H9 (cell line): ENCODE data around the gene HFE. TPM values are rescaled to one million over a fixed set of nuclear protein-coding genes. Genes with fewer than 3 reads are reported as not detected.

Experiments
- DNase-seq: peaks from one replicate; pipeline ENCODE4 v3.0.0-alpha.2; 2017
- H2AFZ ChIP-seq: one replicate; pipeline ENCODE4 v1.6.1; 2013; ENCODE audit warnings: mild to moderate bottlenecking, low read length, control low read depth, moderate library complexity
- H2AK5ac ChIP-seq: 2 replicates; pipeline ENCODE4 v1.6.1; 2013; ENCODE audit warnings: low read length, control low read depth, mixed read lengths; ENCODE audit not compliant: insufficient read length
- H2BK120ac ChIP-seq: one replicate; pipeline ENCODE4 v1.6.1; 2013; ENCODE audit warnings: low read depth, mild to moderate bottlenecking, low read length, control low read depth, inconsistent platforms; ENCODE audit not compliant: poor library complexity, severe bottlenecking
- H2BK12ac ChIP-seq: 2 replicates; pipeline ENCODE4 v1.6.1; 2013; ENCODE audit warnings: low read length, control low read depth, mixed read lengths, low read depth; ENCODE audit not compliant: insufficient read length
- H2BK15ac ChIP-seq: 2 replicates; pipeline ENCODE4 v1.6.1; 2013; ENCODE audit warnings: low read depth, low read length, control low read depth
- H2BK20ac ChIP-seq: one replicate; pipeline ENCODE4 v1.6.1; 2013; ENCODE audit warnings: low read depth, mild to moderate bottlenecking, low read length, control low read depth, inconsistent platforms; ENCODE audit not compliant: poor library complexity, severe bottlenecking
- H2BK5ac ChIP-seq: 2 replicates; pipeline ENCODE4 v1.6.1; 2013; ENCODE audit warnings: low read length, control low read depth, mixed read lengths; ENCODE audit not compliant: insufficient read length
- H3K14ac ChIP-seq: 2 replicates; pipeline ENCODE4 v1.6.1; 2013; ENCODE audit warnings: low read length, control low read depth; ENCODE audit not compliant: insufficient read depth
- H3K18ac ChIP-seq: 2 replicates; pipeline ENCODE4 v1.6.1; 2013; ENCODE audit warnings: low read depth, mild to moderate bottlenecking, mixed read lengths, low read length, control low read depth; ENCODE audit not compliant: insufficient read length
- H3K23ac ChIP-seq: 2 replicates; pipeline ENCODE4 v1.6.1; 2013; ENCODE audit warnings: low read length, control low read depth, mixed read lengths, low read depth; ENCODE audit not compliant: insufficient read length
- H3K23me2 ChIP-seq: 2 replicates; pipeline ENCODE4 v1.6.1; 2013; ENCODE audit warnings: low read depth, mild to moderate bottlenecking, mixed read lengths, low read length, control low read depth; ENCODE audit not compliant: insufficient read length, poor library complexity, severe bottlenecking
- H3K27ac ChIP-seq: 2 replicates; pipeline ENCODE4 v1.5.1; 2013; ENCODE audit warnings: low read length, control low read depth, mixed read lengths, low read depth; ENCODE audit not compliant: insufficient read length
- H3K27me3 ChIP-seq: 2 replicates; pipeline ENCODE4 v1.6.1; 2013; ENCODE audit warnings: low read length, control low read depth, inconsistent platforms; ENCODE audit not compliant: insufficient read depth
- H3K4ac ChIP-seq: 2 replicates; pipeline ENCODE4 v1.6.1; 2013; ENCODE audit warnings: low read depth, mild to moderate bottlenecking, control low read depth, inconsistent platforms, low read length, moderate library complexity
- H3K4me1 ChIP-seq: 2 replicates; pipeline ENCODE4 v1.6.1; 2013; ENCODE audit warnings: low read length, control low read depth, inconsistent platforms; ENCODE audit not compliant: insufficient read depth
- H3K4me2 ChIP-seq: 2 replicates; pipeline ENCODE4 v1.6.1; 2013; ENCODE audit warnings: low read length, control low read depth, mixed read lengths; ENCODE audit not compliant: insufficient read length, insufficient read depth
- H3K56ac ChIP-seq: 2 replicates; pipeline ENCODE4 v1.6.1; 2013; ENCODE audit warnings: low read depth, mild to moderate bottlenecking, mixed read lengths, low read length, control low read depth; ENCODE audit not compliant: insufficient read length
- H3K79me1 ChIP-seq: 2 replicates; pipeline ENCODE4 v1.6.1; 2013; ENCODE audit warnings: low read depth, mild to moderate bottlenecking, moderate library complexity, low read length, control low read depth, inconsistent platforms; ENCODE audit not compliant: insufficient read depth, poor library complexity, severe bottlenecking
- H3K79me2 ChIP-seq: 2 replicates; pipeline ENCODE4 v1.6.1; 2013; ENCODE audit warnings: low read length, control low read depth, inconsistent platforms; ENCODE audit not compliant: insufficient read depth
- H3K9ac ChIP-seq: 2 replicates; pipeline ENCODE4 v1.6.1; 2013; ENCODE audit warnings: low read length, control low read depth, mixed read lengths; ENCODE audit not compliant: insufficient read length; ENCODE audit errors: extremely low read depth
- H3K9me3 ChIP-seq: one replicate; pipeline ENCODE4 v1.6.1; 2013; ENCODE audit warnings: low read depth, low read length, inconsistent platforms; ENCODE audit not compliant: control insufficient read depth
- H3T11ph ChIP-seq: one replicate; pipeline ENCODE4 v1.6.1; 2013; ENCODE audit warnings: mild to moderate bottlenecking, low read length, control low read depth, inconsistent platforms
- H4K20me1 ChIP-seq: one replicate; pipeline ENCODE4 v1.6.1; 2013; ENCODE audit not compliant: control insufficient read depth, insufficient read length, insufficient read depth
- H4K5ac ChIP-seq: 2 replicates; pipeline ENCODE4 v1.6.1; 2013; ENCODE audit warnings: low read depth, mild to moderate bottlenecking, mixed read lengths, low read length, control low read depth; ENCODE audit not compliant: insufficient read length
- H4K8ac ChIP-seq: replicated peaks from 2 replicates; pipeline ENCODE4 v1.6.1; 2013; ENCODE audit warnings: low read length, control low read depth, mixed read lengths, low read depth; ENCODE audit not compliant: insufficient read length
- H4K91ac ChIP-seq: 2 replicates; pipeline ENCODE4 v1.6.1; 2013; ENCODE audit warnings: low read depth, mild to moderate bottlenecking, moderate library complexity, mixed read lengths, low read length, control low read depth; ENCODE audit not compliant: insufficient read length
- H3K27ac Mint-ChIP-seq, 3 experiments: 2 replicates in 2 of 3; 3 replicates in 1 of 3; pipeline ENCODE4 v1.8.0; 2020 to 2021; ENCODE audit warnings: mixed read lengths in 3 of 3, mild to moderate bottlenecking in 1 of 3, moderate library complexity in 1 of 3
- H3K27me3 Mint-ChIP-seq: 2 replicates; pipeline ENCODE4 v1.8.0; 2021; ENCODE audit warnings: low read depth, mild to moderate bottlenecking, moderate library complexity, mixed read lengths
- H3K36me3 Mint-ChIP-seq, 3 experiments: 2 replicates in 2 of 3; 3 replicates in 1 of 3; pipeline ENCODE4 v1.8.0; 2020 to 2021; ENCODE audit warnings: low read depth in 3 of 3, mixed read lengths in 3 of 3; ENCODE audit not compliant: insufficient read depth in 1 of 3
- H3K4me1 Mint-ChIP-seq, 2 experiments: 2 replicates each; pipeline ENCODE4 v1.8.0; 2020; ENCODE audit warnings: mixed read lengths in 2 of 2
- H3K4me3 Mint-ChIP-seq, 2 experiments: 2 replicates in 1 of 2; 3 replicates in 1 of 2; pipeline ENCODE4 v1.8.0; 2020 to 2021; ENCODE audit warnings: mild to moderate bottlenecking in 2 of 2, mixed read lengths in 2 of 2, moderate library complexity in 1 of 2
- H3K9me3 Mint-ChIP-seq, 2 experiments: 2 replicates in 1 of 2; 3 replicates in 1 of 2; pipeline ENCODE4 v1.8.0; 2020; ENCODE audit warnings: mild to moderate bottlenecking in 2 of 2, mixed read lengths in 2 of 2, moderate library complexity in 1 of 2
- WGBS: extraction: QIAGEN DNeasy Blood & Tissue Kit; methylation state at CpG from one replicate; pipeline ENCODE4 v1.1.7; 2013; ENCODE audit warnings: missing lambda C conversion rate, low lambda C conversion rate, mixed read lengths; ENCODE audit not compliant: insufficient read length; ENCODE audit errors: extremely low coverage; 5-methylcytosine and 5-hydroxymethylcytosine counted together
- total RNA-seq: library from RNA; stranded (reverse); gene quantifications from 2 replicates; pipeline ENCODE4 v1.2.1, GENCODE V29; 2021
- TF ChIP-seq, protein P1 (sequence below): fragments of 200-600 bp; sonication (generic); conservative IDR thresholded peaks from 3 replicates; pipeline ENCODE4 v1.8.0; 2021; ENCODE audit warnings: antibody characterized with exemption, mild to moderate bottlenecking

The HFE gene
- total RNA-seq, 1 experiment from 2014 or later, result 0.98 TPM

DNA sequence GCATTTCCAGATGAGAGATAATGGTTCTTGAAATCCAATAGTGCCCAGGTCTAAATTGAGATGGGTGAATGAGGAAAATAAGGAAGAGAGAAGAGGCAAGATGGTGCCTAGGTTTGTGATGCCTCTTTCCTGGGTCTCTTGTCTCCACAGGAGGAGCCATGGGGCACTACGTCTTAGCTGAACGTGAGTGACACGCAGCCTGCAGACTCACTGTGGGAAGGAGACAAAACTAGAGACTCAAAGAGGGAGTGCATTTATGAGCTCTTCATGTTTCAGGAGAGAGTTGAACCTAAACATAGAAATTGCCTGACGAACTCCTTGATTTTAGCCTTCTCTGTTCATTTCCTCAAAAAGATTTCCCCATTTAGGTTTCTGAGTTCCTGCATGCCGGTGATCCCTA is 6.8 kb downstream of the HFE start:
- DNase-seq, result no peak
- Histone ChIP-seq H4K91ac (no peak overlapping the region), H2BK120ac (no peak overlapping the region), H3T11ph (no peak overlapping the region), H2AK5ac (no peak overlapping the region), H3K23me2 (no peaks in the 10 kb centered on the region), H4K8ac (no peak overlapping the region), H3K56ac (no peak overlapping the region), H4K5ac (no peak overlapping the region), H3K4me2 (no peak overlapping the region), H3K14ac (no peak overlapping the region), H4K20me1 (no peaks in the 10 kb centered on the region), H3K4me1 (no peaks in the 10 kb centered on the region), H3K79me2 (no peaks in the 10 kb centered on the region), H3K27me3 (no peaks in the 10 kb centered on the region), H3K4ac (no peak overlapping the region), H2AFZ (no peak overlapping the region), H2BK15ac (no peak overlapping the region), H3K18ac (no peak overlapping the region), H3K9me3 (no peaks in the 10 kb centered on the region), H2BK20ac (no peak overlapping the region), H3K23ac (no peak overlapping the region), H2BK5ac (no peak overlapping the region), H3K79me1 (no peaks in the 10 kb centered on the region), H3K9ac (no peak overlapping the region), H3K27ac (no peak overlapping the region), H2BK12ac (no peak overlapping the region)
- Mint-ChIP-seq H3K27ac (no peak overlapping the region), H3K4me3 (no peak overlapping the region), H3K36me3 (peaks cover 0 to 7% (median 3%) of the 10 kb centered on the region in 3 experiments; a peak in 2 of 7 replicates), H3K27me3 (no peaks in the 10 kb centered on the region; the same call in 1 of the 2 replicates), H3K9me3 (no peaks in the 10 kb centered on the region), H3K4me1 (peaks cover 7 to 11% of the 10 kb centered on the region in 2 experiments)
- no CpG with 5 or more reads among the region's 5 CpGs for WGBS
- TF ChIP-seq, protein P1, sequence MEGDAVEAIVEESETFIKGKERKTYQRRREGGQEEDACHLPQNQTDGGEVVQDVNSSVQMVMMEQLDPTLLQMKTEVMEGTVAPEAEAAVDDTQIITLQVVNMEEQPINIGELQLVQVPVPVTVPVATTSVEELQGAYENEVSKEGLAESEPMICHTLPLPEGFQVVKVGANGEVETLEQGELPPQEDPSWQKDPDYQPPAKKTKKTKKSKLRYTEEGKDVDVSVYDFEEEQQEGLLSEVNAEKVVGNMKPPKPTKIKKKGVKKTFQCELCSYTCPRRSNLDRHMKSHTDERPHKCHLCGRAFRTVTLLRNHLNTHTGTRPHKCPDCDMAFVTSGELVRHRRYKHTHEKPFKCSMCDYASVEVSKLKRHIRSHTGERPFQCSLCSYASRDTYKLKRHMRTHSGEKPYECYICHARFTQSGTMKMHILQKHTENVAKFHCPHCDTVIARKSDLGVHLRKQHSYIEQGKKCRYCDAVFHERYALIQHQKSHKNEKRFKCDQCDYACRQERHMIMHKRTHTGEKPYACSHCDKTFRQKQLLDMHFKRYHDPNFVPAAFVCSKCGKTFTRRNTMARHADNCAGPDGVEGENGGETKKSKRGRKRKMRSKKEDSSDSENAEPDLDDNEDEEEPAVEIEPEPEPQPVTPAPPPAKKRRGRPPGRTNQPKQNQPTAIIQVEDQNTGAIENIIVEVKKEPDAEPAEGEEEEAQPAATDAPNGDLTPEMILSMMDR, result no peak
